IMR-90 (cell line): ENCODE data around the gene FUT9. TPM values are rescaled to one million over a fixed set of nuclear protein-coding genes. Genes with fewer than 3 reads are reported as not detected.

Experiments used
- ATAC-seq: fragments of 200-7000 bp; cut with Tn5 transposase; 2 replicates; pipeline ENCODE4 v1.9.1; 2020; ENCODE audit warnings: low read depth, mild to moderate bottlenecking, moderate library complexity
- BruUV-seq: library from RNA; stranded (reverse); fragments of 400-500 nt; replicated peaks from 2 replicates; lab custom pipeline; 2021; lab: Mats Ljungman, UMichigan
- CTCF ChIA-PET: fragments of 300-600 bp; formaldehyde crosslinking; extraction: SDS; loops from one replicate; lab custom pipeline; 2021; ENCODE audit warnings: antibody characterized with exemption; lab: Yijun Ruan, JAX
- POLR2A ChIA-PET: fragments of 300-600 bp; sonication (Branson Sonifier 250); formaldehyde crosslinking; loops from one replicate; lab custom pipeline; 2022; ENCODE audit warnings: antibody characterized with exemption; ENCODE audit not compliant: unreplicated experiment; lab: Charles Lee
- DNase-seq: peaks from one replicate; pipeline ENCODE4 v3.0.0; 2013
- H2AFZ ChIP-seq: replicated peaks from 2 replicates; pipeline ENCODE3; 2013; ENCODE audit warnings: low read length, mild to moderate bottlenecking; ENCODE audit not compliant: poor library complexity
- H2AK5ac ChIP-seq: 2 replicates; pipeline ENCODE4 v1.6.1; 2013; ENCODE audit warnings: low read depth, low read length, inconsistent platforms
- H2AK9ac ChIP-seq: replicated peaks from 2 replicates; pipeline ENCODE3; 2013; ENCODE audit warnings: mild to moderate bottlenecking, low read depth, low read length, moderate library complexity; ENCODE audit not compliant: poor library complexity
- H2BK120ac ChIP-seq: 2 replicates; pipeline ENCODE4 v1.6.1; 2013; ENCODE audit warnings: low read depth, low read length, inconsistent platforms
- H2BK15ac ChIP-seq: 3 replicates; pipeline ENCODE4 v1.6.1; 2013; ENCODE audit warnings: low read depth, low read length, inconsistent platforms
- H2BK20ac ChIP-seq: 2 replicates; pipeline ENCODE4 v1.6.1; 2013; ENCODE audit warnings: low read depth, mild to moderate bottlenecking, inconsistent platforms, low read length, moderate library complexity
- H2BK5ac ChIP-seq: 2 replicates; pipeline ENCODE4 v1.6.1; 2013; ENCODE audit warnings: mild to moderate bottlenecking, low read depth, low read length, inconsistent platforms; ENCODE audit not compliant: poor library complexity, severe bottlenecking
- H3K14ac ChIP-seq: replicated peaks from 2 replicates; pipeline ENCODE4 v1.6.1; 2013; ENCODE audit warnings: low read depth, low read length, inconsistent platforms
- H3K18ac ChIP-seq: 2 replicates; pipeline ENCODE4 v1.6.1; 2013; ENCODE audit warnings: low read depth, low read length, control low read depth
- H3K23ac ChIP-seq: 2 replicates; pipeline ENCODE4 v1.6.1; 2013; ENCODE audit warnings: low read depth, low read length, inconsistent platforms
- H3K27ac ChIP-seq: 2 replicates; pipeline ENCODE4 v1.5.1; 2013; ENCODE audit warnings: mild to moderate bottlenecking, control low read depth, low read length; ENCODE audit not compliant: insufficient read depth
- H3K27me3 ChIP-seq: 2 replicates; pipeline ENCODE4 v1.6.1; 2013; ENCODE audit warnings: low read length; ENCODE audit not compliant: control insufficient read depth, insufficient read depth
- H3K36me3 ChIP-seq: 2 replicates; pipeline ENCODE4 v1.6.1; 2013; ENCODE audit warnings: low read length, mixed read lengths; ENCODE audit not compliant: control insufficient read depth, insufficient read depth
- H3K4ac ChIP-seq: 2 replicates; pipeline ENCODE4 v1.6.1; 2013; ENCODE audit warnings: low read depth, low read length, inconsistent platforms
- H3K4me1 ChIP-seq: 2 replicates; pipeline ENCODE4 v1.6.1; 2013; ENCODE audit warnings: low read length, mixed read lengths; ENCODE audit not compliant: control insufficient read depth, insufficient read depth
- H3K4me2 ChIP-seq: 2 replicates; pipeline ENCODE4 v1.6.1; 2013; ENCODE audit warnings: low read depth, mild to moderate bottlenecking, control low read depth, low read length, moderate library complexity
- H3K4me3 ChIP-seq: 2 replicates; pipeline ENCODE4 v1.5.1; 2013; ENCODE audit warnings: low read depth, mild to moderate bottlenecking, control low read depth, low read length, moderate library complexity; ENCODE audit not compliant: insufficient read depth
- H3K56ac ChIP-seq: 2 replicates; pipeline ENCODE4 v1.6.1; 2013; ENCODE audit warnings: low read length, inconsistent platforms; ENCODE audit not compliant: insufficient read depth; ENCODE audit errors: extremely low read depth
- H3K79me1 ChIP-seq, 2 experiments: 2 replicates each; pipeline ENCODE4 v1.6.1; 2013; ENCODE audit warnings: low read length in 2 of 2, inconsistent platforms in 1 of 2, low read depth in 1 of 2
- H3K9ac ChIP-seq: 2 replicates; pipeline ENCODE4 v1.6.1; 2013; ENCODE audit warnings: low read depth, low read length, control low read depth
- H3K9me1 ChIP-seq: 2 replicates; pipeline ENCODE4 v1.6.1; 2013; ENCODE audit warnings: low read length, inconsistent platforms; ENCODE audit not compliant: insufficient read depth
- H3K9me3 ChIP-seq: 2 replicates; pipeline ENCODE4 v1.6.1; 2013; ENCODE audit warnings: low read length; ENCODE audit not compliant: control insufficient read depth, insufficient read depth
- H4K20me1 ChIP-seq: 2 replicates; pipeline ENCODE4 v1.6.1; 2013; ENCODE audit warnings: low read length, inconsistent platforms; ENCODE audit not compliant: insufficient read depth
- H4K5ac ChIP-seq: 2 replicates; pipeline ENCODE4 v1.6.1; 2013; ENCODE audit warnings: mild to moderate bottlenecking, low read depth, low read length, control low read depth
- H4K8ac ChIP-seq, 2 experiments: 2 replicates each; pipeline ENCODE4 v1.6.1; 2013; ENCODE audit warnings: low read depth in 2 of 2, low read length in 2 of 2, control low read depth in 1 of 2, inconsistent platforms in 1 of 2
- H4K91ac ChIP-seq: 2 replicates; pipeline ENCODE4 v1.6.1; 2013; ENCODE audit warnings: low read depth, low read length, inconsistent platforms; ENCODE audit not compliant: insufficient read depth
- BHLHE40 ChIP-seq: fragments of 150-350 bp; IDR thresholded peaks from 2 replicates; pipeline ENCODE4 v1.6.1; 2016; ENCODE audit warnings: mild to moderate bottlenecking, low read depth, low read length
- CEBPB ChIP-seq: IDR thresholded peaks from 2 replicates; pipeline ENCODE4 v1.6.1; 2012; ENCODE audit warnings: low read depth, low read length, improper control_type of control experiment
- CHD1 ChIP-seq: IDR thresholded peaks from 2 replicates; pipeline ENCODE4 v1.6.1; 2012; ENCODE audit warnings: low read depth, low read length, improper control_type of control experiment
- FOS ChIP-seq: fragments of 150-350 bp; IDR thresholded peaks from 2 replicates; pipeline ENCODE4 v1.6.1; 2016; ENCODE audit warnings: low read depth, low read length
- MAFK ChIP-seq: IDR thresholded peaks from 2 replicates; pipeline ENCODE4 v1.6.1; 2012; ENCODE audit warnings: low read depth, low read length, improper control_type of control experiment
- MAZ ChIP-seq: IDR thresholded peaks from 2 replicates; pipeline ENCODE4 v1.6.1; 2012; ENCODE audit warnings: low read depth, mild to moderate bottlenecking, low read length, improper control_type of control experiment, moderate library complexity, borderline replicate concordance
- MXI1 ChIP-seq: IDR thresholded peaks from 2 replicates; pipeline ENCODE4 v1.6.1; 2012; ENCODE audit warnings: low read depth, mild to moderate bottlenecking, low read length, moderate library complexity, borderline replicate concordance
- NFE2L2 ChIP-seq: fragments of 150-350 bp; IDR thresholded peaks from 2 replicates; pipeline ENCODE4 v1.6.1; 2016; ENCODE audit warnings: low read depth, mild to moderate bottlenecking, low read length
- POLR2A ChIP-seq: IDR thresholded peaks from 2 replicates; pipeline ENCODE4 v1.6.1; 2012; ENCODE audit warnings: mild to moderate bottlenecking, low read depth, low read length
- RAD21 ChIP-seq: IDR thresholded peaks from 2 replicates; pipeline ENCODE4 v1.6.1; 2012; ENCODE audit warnings: low read length, improper control_type of control experiment
- RCOR1 ChIP-seq: IDR thresholded peaks from 2 replicates; pipeline ENCODE4 v1.6.1; 2012; ENCODE audit warnings: mild to moderate bottlenecking, low read length, improper control_type of control experiment; ENCODE audit not compliant: insufficient replicate concordance
- RFX5 ChIP-seq: IDR thresholded peaks from 2 replicates; pipeline ENCODE4 v1.8.0; 2012; ENCODE audit warnings: low read depth, mild to moderate bottlenecking, low read length, moderate library complexity
- SMC3 ChIP-seq: fragments of 150-350 bp; IDR thresholded peaks from 2 replicates; pipeline ENCODE4 v1.6.1; 2016; ENCODE audit warnings: low read depth, mild to moderate bottlenecking, antibody characterized with exemption, low read length, moderate library complexity
- USF2 ChIP-seq: fragments of 150-350 bp; IDR thresholded peaks from 2 replicates; pipeline ENCODE4 v1.6.1; 2017; ENCODE audit warnings: mild to moderate bottlenecking, antibody characterized with exemption, low read length, low read depth
- dilution Hi-C: fragments of 300-500 bp; cut with HindIII; formaldehyde crosslinking; loops from one replicate; pipeline ENCODE4 v1.14.3; 2018; ENCODE audit warnings: low sequenced_read_pairs; ENCODE audit not compliant: unreplicated experiment
- in situ Hi-C: fragments of 300-500 bp; cut with MboI; formaldehyde crosslinking; loops from 3 replicates; pipeline ENCODE4 v1.14.3; 2019; ENCODE audit warnings: low sequenced_read_pairs, inconsistent platforms, mixed read lengths
- intact Hi-C: fragments of 100-400 bp; cut with micrococcal nuclease; formaldehyde crosslinking; loops from 2 replicates; pipeline ENCODE4 v1.10.0; 2022
- polyA plus RNA-seq, 3 experiments: library from polyadenylated mRNA; depleted of rRNA; stranded (reverse); fragments of >200 nt; gene quantifications; 2 replicates each; pipeline ENCODE4 v1.2.3, GENCODE V29; 2012; ENCODE audit warnings: low replicate concordance in 1 of 3
- total RNA-seq: library from RNA; depleted of rRNA; stranded (reverse); fragments of >200 nt; gene quantifications from 2 replicates; pipeline ENCODE4 v1.2.3, GENCODE V29; 2012
- TF ChIP-seq, protein P1 (sequence below): conservative IDR thresholded peaks from 2 replicates; pipeline ENCODE4 v1.5.1; 2012; ENCODE audit warnings: mild to moderate bottlenecking, low read depth, low read length, improper control_type of control experiment

The FUT9 gene
- total and polyA plus RNA-seq, 2 of the 4 experiments (the other 2 are of a cell fraction): under 0.01 TPM; not detected in 1

DNA sequence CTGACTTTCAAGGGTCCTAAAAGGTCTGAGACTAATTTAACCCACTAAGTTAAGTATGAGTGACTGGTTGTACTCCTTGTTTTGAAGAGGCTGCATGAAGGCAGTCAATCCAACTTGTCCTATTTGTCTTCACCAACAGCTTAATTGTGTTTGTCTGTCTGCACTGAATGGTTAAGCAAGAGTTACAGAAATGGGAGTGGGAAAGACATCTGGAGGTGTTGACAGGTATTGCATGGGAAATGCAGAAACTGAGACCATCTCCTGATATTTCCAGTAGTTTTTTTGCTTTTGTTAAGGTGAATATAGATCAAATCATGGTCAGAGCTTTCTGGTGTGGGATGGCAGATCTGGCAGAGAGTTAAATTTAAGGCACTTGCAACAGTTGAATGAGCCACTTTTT is 6.5 kb downstream of the FUT9 start:
- no peak overlapping the region for H2AK9ac ChIP-seq
- no peak for TF ChIP-seq CEBPB
- TF ChIP-seq SMC3: no peak
- TF ChIP-seq RAD21: no peak
- TF ChIP-seq FOS: no peak
- no peak for TF ChIP-seq RFX5
- no peak for TF ChIP-seq BHLHE40
- TF ChIP-seq MAZ: no peak
- TF ChIP-seq CHD1: no peak
- no peak for TF ChIP-seq NFE2L2
- no peak for TF ChIP-seq MXI1
- no peak for TF ChIP-seq USF2
- TF ChIP-seq POLR2A: no peak
- TF ChIP-seq MAFK: no peak
- TF ChIP-seq, protein P1, sequence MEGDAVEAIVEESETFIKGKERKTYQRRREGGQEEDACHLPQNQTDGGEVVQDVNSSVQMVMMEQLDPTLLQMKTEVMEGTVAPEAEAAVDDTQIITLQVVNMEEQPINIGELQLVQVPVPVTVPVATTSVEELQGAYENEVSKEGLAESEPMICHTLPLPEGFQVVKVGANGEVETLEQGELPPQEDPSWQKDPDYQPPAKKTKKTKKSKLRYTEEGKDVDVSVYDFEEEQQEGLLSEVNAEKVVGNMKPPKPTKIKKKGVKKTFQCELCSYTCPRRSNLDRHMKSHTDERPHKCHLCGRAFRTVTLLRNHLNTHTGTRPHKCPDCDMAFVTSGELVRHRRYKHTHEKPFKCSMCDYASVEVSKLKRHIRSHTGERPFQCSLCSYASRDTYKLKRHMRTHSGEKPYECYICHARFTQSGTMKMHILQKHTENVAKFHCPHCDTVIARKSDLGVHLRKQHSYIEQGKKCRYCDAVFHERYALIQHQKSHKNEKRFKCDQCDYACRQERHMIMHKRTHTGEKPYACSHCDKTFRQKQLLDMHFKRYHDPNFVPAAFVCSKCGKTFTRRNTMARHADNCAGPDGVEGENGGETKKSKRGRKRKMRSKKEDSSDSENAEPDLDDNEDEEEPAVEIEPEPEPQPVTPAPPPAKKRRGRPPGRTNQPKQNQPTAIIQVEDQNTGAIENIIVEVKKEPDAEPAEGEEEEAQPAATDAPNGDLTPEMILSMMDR: no peak
- TF ChIP-seq RCOR1: no peak
- H3K9ac ChIP-seq: no peak overlapping the region
- H3K9me3 ChIP-seq: no peaks in the 10 kb centered on the region; the same call in 1 of the 2 replicates
- in situ Hi-C loops (no loop called here), dilution Hi-C loops (no loop called here), intact Hi-C loops (no loop called here)
- no peak overlapping the region for H3K4me3 ChIP-seq
- no peak overlapping the region for H4K5ac ChIP-seq
- no peak overlapping the region for H2AK5ac ChIP-seq
- no peak overlapping the region for H3K14ac ChIP-seq
- ATAC-seq (no peak), DNase-seq (no peak)
- no peak overlapping the region for H3K4ac ChIP-seq
- no peak overlapping the region for H2BK15ac ChIP-seq
- no peak overlapping the region for H4K91ac ChIP-seq
- no peak overlapping the region for H2AFZ ChIP-seq
- H3K18ac ChIP-seq: no peak overlapping the region
- H3K23ac ChIP-seq: no peak overlapping the region
- no peak overlapping the region for H4K8ac ChIP-seq
- POLR2A ChIA-PET: no interaction called here
- H3K9me1 ChIP-seq: no peaks in the 10 kb centered on the region
- H3K56ac ChIP-seq: no peak overlapping the region
- no peak overlapping the region for H3K27ac ChIP-seq
- no peak overlapping the region for H2BK120ac ChIP-seq
- H3K4me1 ChIP-seq: no peaks in the 10 kb centered on the region
- no peaks in the 10 kb centered on the region for H3K27me3 ChIP-seq
- no peak overlapping the region for H3K4me2 ChIP-seq
- no peaks in the 10 kb centered on the region for H3K36me3 ChIP-seq
- H4K20me1 ChIP-seq: no peaks in the 10 kb centered on the region
- no peak overlapping the region for H2BK5ac ChIP-seq
- H2BK20ac ChIP-seq: no peak overlapping the region
- H3K79me1 ChIP-seq: no peaks in the 10 kb centered on the region
- no TSS peak for BruUV-seq
- CTCF ChIA-PET: no interaction called here
